ENCODE results near the gene MRPS18A.
"Not testable (repeated sequence)": the region's sequence is repeated elsewhere in the genome, so short reads cannot be mapped to it uniquely, and the experiment has no call there.

MRPS18A gene

DNA sequence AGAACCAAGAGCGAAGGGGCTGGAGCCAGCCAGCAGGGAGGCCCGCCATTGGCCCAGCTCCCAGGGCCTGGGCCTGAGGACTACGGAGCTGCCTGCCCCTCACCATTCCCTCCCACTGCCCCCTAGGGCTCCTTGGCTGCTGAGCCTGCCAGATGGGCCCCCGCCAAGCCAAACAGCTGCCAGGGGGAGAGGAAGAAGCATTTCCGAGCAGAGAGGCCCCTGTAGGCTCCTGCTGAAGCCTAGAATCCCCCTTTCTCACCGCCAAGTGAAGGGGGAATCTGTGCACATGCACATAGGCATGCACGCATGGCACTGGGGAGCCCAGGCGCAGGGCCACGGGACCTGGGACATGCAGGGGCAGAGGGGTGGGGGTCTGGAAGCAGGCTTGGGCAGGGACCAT is 28.5 kb upstream of the MRPS18A start:
- DNase-seq: no peak

DNA sequence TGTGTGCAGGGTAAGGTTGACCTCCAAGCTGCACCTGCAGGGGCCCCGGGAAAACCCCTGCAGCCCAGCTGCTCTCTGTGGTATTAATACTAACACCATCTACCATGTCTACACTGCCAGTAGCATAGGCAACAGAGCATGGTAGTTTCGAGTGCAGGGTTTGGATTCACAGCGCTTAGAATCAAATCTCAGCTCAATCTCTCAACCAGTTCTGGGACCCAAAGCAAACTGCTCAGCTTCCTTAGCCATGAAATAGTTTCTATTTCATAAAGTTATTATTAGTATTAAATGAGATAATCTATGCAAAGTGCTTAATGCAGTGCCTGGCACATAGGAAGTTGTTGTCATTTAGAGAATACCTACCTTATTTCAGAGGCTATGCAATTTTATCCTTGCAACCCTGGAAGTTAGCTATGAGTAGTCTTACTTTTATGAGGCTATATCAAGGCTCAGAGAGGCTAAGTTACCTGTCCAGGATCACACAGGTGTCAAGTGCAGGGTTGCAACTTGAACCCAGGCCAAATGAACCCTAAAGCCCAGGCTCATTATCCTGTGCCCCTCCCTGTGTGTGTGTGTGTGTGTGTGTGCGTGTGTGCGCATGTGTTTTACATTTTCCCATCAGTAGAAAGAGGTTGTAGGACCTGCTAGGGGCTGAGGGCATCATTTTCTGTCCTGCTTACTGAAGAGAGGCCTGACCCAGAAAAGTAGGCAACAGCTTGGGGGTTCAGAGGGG is 27.6 kb upstream of the MRPS18A start:
- no peak for DNase-seq

DNA sequence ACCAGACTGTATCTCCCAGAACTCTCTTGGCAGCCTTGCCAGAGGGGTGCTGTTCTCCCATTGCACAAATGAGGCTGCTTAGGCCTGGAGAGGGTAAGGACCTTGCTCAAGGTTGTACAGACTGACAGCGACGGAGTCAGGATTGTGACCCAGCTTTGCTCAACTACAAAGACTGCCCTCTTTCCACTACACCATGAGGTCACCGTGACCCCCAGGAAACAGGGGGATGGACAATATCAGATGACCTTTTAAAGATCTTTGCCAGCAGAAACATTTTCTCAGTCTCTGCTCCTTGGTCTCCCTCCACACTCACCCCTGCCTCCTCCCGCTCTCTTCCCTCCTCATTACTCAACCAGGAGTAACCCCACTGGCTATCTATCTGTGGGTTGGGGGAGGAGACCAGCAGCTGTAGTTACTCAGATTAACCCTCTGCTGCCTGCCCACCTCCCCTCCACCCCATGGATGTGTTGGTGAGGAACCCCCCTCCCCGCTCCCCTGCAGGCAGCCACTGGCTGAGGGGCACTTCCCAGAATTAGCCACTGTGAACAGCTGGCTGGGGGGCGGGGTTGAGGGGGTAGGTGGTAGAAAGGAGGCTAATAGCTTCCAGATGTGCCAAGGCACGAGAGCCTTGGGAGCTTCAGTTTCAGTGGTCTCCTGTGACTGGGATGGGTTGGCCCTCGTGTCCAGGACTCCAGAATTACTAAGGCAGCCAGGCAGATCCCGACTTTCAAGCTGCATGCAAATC is 26.9 kb upstream of the MRPS18A start:
- DNase-seq: no peak

DNA sequence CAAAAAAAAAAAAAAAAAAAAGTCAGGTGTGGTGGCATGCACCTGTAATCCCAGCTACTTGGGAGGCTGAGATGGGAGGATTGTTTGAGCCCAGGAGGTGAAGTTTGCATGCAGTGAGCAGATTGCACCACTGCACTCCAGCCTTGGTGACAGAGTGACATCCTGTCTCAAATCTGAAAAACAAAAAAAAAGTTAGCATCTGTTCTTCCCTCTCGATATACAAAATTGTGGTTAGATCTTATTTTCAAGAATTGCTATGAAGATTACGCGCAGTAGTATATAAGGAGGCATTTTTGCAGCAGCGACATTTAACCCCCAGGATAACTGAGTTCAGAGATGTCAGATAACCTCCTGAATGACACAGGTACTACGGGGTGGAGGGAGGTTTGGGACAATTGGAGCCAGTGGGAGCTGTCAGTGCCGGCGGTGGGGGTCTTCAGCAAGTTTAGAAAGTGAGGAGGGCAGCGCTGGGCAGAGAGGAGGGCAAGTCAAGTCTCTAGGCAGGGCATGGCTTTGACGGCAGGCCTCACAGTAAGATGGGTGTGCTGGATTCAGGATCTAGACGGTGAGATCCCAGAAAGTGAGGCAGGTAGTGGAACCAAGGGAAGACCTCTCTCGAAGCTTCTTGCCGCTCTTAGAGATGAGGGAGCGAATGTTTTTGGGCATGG is 26.2 kb upstream of the MRPS18A start:
- DNase-seq: no peak

DNA sequence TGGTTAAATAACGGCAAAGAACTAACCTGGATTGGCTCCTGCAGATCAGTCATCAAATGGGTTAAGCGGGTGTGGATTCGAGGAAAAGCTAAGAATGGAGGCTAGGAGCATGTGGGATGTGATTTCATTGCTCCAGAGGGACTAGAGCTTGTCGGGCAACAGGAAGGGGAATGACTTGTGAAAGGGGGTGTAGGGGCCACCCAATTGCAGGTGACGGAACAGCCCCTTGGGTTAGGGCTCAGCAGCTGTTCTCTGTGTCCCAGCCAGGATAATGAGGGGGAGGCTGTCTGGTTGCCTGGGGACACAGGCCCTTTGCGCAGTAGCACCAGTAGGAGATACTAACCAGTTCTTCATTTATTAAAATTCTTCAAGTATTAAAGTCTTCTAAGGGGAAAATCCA is 25.0 kb upstream of the MRPS18A start:
- no peak for DNase-seq

DNA sequence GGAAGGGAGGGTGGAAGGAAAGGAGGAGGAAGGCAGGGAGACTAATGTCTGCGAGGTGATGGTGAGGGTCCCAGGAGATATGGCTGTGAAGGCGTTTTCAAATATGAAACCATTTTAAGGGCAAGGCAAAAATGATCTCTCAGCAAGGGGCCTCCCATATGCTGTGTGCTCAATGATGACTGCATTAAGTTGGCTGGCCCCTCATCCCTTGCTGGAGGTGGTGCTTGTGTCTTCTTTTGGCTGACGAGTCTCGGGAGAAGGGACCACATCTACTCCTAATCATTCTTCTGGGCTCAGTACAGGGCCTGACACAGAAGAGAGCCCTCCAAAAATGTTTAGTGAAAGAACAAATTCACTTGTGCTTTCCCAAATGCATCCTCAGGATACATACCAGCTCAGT is 23.0 kb upstream of the MRPS18A start:
- no peak for DNase-seq

DNA sequence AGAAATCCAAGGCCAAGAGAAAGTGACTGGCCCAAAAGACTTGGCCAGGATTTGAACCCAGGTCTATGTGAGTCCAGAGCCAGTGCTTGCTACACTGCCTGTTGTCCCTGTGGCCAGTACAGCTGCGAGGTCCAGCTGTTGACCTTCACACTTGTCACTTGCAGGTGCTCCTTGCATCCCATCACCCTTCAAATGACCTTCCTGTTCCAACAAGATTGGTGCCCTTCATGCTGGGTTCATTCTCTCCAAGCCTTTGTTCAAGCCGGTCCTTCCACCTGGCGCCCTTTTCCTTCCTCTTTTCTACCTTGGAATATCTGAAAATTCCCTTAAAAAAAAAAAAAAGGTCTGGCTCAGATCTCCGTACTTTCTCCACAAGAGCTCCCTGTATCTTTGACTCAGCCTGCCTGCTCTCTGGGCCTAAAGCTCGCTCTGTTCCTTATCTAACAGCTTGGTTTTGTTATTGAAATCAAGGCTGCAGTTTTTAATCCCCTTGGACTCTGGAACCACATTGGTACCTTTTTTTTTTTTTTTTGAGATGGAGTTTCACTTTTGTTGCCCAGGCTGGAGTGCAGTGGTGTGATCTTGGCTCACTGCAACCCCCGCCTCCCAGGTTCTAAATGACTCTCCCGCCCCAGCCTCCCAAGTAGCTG is 22.2 kb upstream of the MRPS18A start:
- no peak for DNase-seq

DNA sequence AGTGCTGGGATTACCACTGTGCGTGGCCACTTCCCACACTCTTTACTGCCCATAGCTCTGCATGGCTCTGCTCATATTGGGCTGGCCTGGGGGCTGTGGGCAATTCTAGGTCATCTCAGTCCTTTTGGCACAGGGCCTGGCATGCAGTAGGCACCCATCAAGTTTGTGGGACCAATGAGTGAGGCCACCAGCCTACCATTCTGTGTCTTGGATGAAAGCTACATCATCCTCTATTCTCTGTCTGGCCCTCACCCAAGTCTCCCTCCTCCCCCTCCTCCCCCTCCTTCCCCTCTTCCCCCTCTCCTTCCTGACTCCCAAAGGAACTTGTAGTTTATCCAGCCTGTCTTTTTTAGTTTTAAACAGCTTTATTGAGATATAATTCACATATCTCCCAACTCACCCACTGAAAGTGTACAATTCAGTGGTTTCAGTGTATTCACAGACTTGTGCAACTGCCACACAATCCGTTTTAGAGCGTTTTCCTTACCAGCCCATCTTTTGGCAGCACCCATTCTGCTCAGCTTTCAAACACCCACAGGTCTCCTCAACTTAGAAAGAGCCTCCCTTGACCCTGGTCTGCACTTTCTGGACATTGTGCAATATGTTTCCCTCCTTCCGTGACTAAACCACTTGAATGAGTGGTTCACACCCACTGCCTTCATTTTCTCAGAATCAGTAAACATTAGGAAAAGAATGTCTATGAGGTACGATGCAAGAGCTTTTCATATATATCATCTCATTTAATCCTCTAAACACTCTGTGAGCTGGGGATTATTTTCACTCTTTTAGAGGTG is 21.5 kb upstream of the MRPS18A start:
- no peak for DNase-seq

DNA sequence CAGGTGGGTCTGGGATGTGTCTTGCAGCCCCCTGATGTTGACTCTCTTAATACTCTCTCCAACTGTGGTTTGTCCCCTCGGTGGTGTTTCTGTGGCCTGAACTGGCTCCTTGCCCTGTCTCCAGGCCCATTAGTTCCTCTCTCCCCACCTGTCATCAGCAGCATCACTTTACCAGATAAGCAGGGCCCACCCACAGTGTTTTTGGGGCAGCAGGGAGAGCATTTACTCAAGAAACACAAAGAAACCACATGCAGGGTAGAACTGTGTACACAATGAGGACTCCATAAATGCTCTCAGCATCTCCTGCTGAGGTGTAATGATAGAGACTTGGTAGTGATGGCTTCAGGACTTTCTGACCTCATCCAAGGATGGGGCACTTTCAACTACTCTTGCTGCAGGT is 20.2 kb upstream of the MRPS18A start:
- DNase-seq: no peak

GRCh38 chr6:43707269-43707668 is 19.7 kb upstream of the MRPS18A start:
- no peak for DNase-seq

DNA sequence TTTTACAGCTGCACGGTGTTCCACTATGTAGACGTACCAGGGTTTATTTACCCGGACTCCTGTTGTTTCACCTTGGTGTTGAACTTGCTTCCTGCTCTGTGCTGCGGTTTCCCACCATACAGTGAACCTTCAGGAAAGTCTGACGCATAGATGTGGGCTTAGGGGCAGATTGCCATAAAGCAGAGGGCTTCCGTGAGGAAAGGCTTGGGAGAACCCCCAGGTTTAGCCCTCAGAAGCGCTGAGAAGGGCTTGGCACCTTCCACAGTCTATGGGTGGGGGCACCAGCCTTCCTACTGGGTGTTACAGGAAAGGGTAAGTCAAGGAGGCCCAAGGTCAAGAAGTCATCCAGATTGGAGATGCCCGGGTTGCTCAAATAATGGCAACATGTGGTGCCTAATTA is 19.2 kb upstream of the MRPS18A start:
- DNase-seq: no peak

DNA sequence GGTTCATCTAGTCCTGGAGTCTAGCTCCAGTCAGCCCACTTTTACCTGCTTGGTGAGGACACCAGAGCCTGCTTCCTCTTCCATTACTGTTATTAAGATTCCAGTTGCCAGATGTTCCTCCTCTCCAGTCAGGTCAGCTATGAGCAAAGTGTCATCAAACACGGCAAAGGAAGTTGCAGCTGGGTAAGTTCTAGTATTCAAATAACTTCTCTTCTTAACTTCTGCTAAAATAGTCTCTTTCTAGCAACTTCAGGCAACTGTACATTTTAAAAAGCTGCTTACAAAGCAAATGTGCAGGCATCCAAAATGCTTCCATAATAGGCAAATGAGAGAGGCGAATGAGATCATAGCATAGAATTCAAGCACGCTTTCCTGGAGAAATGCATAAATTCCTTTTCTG is 18.4 kb upstream of the MRPS18A start:
- DNase-seq: no peak

- DNase-seq: no peak
These were observed 16.2 kb upstream of the MRPS18A start for GRCh38 chr6:43703512-43704429.

DNA sequence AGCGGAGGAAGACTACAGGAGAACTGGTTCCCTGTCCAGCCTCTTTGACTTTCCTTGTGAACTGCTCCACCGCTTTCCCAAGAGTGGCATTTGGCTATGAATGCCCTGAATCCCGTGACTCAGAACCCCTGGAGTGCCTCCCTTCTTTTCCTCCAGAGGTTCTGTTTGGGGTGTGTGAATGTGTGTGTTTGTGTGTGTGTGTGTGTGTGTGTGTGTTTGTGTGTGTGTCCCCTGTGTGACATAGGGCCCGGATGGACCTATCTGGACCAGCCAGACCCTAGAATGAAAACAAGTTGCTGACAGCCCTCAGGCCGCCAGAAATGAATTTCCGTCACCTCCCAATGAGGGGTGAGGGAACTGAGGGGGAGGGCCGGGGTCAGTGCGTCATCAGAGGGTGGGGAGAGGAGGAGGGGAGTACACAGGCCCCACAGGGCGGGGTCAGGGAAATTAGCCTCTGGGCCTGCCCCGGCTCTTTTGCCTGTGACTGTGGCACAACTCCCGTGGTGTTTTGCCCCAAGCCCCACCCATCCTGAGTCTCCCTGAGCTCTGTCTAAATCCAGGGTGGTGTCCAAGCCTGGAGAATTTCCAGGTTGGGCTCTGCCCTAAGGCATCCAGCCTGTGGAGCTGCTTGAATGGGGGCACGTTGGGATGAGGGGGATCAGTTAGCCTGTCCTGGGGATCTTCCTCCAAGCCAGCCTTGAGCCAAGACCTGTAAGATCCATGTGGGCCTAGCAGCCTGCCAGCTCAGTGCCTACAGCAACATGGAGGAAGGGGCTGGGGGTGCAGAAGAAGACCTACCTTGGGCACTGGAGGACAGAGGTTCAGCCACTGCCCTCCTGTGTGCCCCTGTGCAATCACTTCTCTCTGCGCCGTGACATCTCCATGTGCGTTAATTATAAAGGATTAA is 15.2 kb upstream of the MRPS18A start:
- peak; percentile 57 for DNase-seq

GRCh38 chr6:43702171-43702533 is 14.6 kb upstream of the MRPS18A start:
- DNase-seq: no peak

GRCh38 chr6:43700939-43701560 is 13.5 kb upstream of the MRPS18A start:
- not testable (repeated sequence) for DNase-seq

GRCh38 chr6:43699564-43700186 is 12.1 kb upstream of the MRPS18A start:
- DNase-seq: no peak

- no peak for DNase-seq
These were observed 11.2 kb upstream of the MRPS18A start for GRCh38 chr6:43698584-43699349.

DNA sequence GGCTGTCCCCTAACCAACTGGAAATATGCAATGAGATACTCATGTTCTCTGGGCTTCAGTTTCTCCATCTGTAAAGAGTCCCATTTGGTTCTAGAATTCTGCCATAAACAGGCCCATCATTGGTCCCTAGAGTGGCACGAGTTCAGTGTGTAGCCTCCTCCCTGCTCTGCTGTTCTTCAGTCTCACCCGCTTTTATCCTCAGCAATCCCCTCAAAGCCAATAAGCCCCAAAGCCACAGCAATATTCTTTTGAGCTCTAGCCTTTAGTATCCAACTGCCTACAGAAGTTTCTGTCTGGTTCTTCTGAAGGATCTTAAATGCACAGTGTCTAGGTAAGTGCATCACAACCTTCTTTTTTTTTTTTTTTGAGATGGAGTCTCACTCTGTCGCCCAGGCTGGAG is 9.8 kb upstream of the MRPS18A start:
- no peak for DNase-seq

Data from stimulated activated CD8-positive, alpha-beta memory T cell treated with anti-CD3 and anti-CD28 coated beads, Interleukin-4, amount 100 ng/mL, for 48 hours (primary cell).